Ecto neural progenitor cell (in vitro differentiated cells): Measurements from ENCODE around the gene EVC2.

Experiments
- DNase-seq: peaks from one replicate; pipeline ENCODE4 v3.0.0-alpha.2; 2018; ENCODE audit warnings: low spot score

The EVC2 gene

DNA sequence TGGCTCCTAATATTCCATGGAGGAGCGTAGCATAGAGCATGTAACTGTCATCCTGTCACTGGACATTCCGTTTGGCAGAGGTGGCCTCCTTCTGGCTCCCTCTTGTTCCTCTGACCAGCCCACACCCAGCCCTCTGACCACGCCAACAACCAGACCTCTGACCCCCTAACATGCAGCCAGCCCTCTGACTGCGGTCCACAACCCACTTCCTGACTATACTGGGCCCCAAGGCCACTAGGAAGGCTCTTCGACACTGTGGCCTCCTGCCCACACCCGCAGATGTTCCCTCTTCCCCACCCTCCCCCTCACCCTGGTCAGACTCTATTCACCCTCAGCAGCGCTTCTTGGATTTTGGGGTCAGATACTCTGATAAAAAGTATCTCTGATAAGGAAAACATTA is 141.4 kb downstream of the EVC2 start:
- DNase-seq, result no peak

DNA sequence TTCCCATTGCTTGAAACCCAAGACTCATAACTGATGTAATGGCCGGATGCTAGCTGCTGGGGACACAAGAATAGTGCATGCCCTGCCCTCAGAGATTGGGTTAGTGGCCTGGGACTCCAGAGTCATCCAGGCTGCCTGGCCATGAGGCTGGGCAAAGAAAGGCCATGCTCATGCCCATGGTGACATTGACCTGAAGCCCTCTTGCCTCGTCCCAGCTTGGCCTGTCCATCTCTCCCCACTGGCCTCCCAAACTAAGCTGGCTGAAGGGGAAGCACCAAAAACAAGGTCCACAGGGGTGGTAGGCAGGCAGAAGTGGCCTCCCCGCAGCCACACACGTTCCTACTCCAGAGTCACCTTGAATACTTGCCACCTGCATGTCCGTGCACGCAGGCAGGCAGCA is 141.8 kb downstream of the EVC2 start:
- no peak for DNase-seq

DNA sequence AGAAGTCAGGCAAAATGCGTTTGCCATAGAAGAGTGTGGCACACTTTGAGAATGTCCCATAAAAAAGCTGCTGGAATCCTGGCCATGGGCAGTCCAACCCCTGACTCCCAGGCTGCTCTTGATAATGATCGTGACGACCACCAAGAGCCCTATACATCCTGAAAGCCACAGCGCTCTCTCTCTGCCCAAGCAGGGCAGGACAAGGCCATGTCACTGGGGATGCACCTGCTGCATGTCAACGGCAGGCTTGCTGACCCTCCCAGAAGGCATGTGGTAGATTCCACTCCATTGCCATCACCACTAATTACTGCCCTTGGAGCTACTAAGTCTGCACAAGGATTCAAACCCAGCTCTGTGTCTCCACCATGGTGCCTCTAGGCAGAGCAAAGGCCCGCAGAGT is 144.5 kb downstream of the EVC2 start:
- DNase-seq, result peak; percentile 22

DNA sequence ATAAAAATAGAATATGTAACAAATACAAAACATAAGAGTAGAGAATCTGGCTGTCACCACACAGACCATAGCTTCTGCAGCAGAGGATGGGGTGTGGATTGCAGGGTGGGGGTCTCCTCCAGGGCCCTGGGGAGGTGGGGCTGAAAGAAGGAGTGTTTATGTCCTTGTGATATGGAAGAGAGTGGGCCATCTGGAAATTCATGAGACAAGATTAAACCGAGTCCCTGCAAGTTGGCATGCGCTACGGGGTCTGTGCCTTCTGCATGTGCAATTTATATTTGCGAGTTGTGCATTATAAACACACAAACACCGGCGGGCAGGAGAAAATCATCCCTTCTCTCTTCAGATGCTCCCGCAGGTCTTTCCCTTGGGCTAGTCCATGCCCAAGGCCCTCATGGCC is 145.9 kb downstream of the EVC2 start:
- DNase-seq, result peak; percentile 21

DNA sequence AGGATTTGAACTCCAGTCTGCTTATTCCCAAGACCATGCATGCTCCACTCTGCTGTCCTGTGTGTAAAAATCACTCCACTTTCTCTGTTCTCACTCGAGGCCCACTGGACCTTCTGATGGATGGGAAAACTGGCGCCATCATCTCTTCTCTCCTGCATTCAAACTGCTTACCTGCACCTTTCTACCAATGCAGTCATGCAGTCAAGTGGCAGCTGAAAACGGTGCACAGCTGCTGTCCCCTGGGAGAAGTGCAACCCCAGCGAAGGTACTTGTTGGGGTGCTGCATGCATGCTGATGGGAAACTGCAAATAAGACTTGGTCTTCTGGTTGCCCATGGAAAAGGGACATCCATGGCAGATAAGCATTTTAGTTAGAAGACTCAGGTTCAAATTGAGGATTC is 147.1 kb downstream of the EVC2 start:
- peak; percentile 15 for DNase-seq

DNA sequence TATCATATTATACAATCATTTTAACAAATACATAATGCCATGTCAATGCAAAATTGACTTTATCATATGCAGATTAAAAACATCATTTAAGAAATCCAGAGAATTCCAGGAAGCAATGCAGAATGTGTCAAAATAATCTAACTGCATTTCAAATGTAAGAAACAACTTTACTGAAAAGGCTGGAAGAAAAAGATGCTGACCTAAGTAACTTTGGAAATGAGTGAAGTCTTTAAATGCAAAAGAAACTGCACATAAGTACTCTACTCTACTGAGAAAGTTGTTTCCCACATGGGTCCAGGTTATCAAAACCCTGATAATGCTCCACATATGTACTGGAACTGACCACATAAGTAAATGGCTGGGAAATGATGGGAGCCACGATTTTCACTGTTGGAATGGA is 149.9 kb downstream of the EVC2 start:
- no peak for DNase-seq

DNA sequence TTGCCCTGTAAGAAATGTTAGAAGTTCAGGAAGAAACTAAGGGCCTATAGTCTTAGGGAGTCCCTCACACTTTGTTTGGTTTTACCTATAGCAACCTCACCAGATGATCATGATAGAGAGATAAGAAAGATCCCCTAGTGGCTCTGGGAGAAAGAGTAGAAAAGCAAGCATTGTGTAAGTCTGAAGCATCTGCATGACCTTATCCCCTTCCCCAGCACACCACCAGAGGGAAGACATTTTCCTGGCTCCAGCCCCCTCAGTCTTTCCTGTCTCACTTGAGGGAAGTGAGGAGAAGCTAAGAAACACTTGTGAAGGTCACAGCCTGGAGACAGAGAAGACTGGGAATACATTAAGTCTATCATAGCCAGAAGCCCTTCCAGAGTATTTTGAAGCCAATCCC is 154.0 kb downstream of the EVC2 start:
- DNase-seq, result peak; percentile 38

DNA sequence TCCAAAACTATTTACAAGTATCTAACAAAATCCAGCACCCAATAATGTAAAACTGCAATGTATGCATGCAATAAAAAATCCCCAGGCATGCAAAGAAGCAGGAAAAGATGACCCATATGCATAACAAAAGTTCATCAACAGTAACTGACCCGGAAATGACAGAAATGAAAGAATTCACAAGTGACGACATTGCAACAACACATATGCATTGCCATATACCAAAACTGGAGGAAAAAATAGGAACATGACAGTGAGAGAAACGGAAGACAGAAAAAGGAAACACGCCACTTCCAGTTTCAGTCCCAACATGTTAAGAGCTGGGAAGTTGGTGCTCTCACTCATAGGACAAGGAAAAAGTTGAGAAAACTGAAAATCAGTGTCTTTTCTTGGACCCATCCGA is 154.6 kb downstream of the EVC2 start:
- DNase-seq, result no peak

DNA sequence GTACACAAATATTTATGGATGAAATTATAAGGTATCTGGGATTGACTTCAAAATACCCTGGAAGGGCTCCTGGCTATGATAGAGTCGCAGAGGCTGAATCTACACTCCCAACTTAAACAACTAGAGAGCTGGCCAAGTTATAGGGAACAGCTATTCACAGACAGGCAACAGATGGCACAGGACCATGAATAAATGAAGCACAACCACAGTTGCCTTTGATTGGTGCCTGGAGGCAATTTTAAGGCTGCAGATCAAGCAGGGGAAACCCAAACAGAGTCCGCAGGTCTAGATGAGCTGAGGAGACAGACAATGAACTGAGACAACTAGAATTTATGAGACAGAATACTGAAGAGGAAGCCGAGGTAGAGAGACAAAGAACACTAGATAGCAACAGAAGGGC is 155.9 kb downstream of the EVC2 start:
- no peak for DNase-seq

DNA sequence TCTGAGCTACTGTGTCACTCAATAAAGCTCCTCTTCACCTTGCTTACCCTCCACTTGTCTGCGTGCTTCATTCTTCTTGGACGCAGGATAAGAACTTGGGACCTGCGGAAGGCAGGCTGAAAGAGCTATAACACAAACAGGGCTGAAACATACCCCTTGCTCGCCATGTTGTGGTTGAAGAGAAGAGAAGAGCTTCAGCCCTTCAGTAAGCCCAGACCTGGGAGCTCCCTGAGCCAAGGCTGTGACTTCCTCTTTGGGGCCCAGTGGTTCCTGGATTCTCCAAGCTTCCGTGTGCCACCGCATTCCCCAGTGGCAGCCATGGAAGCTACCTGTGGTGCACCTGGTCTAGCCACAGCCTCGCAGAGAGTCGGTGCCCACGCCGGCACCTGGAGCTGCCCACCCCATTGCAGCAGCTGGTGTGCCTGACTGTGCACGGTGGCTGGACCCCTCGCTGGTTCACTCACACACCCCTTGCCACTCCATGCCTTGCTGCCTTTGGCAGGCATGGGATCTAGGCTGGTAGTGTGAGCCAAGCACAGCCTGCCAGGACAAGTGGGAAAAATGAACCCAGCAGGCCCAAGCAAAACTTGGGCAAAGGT is 160.6 kb downstream of the EVC2 start:
- DNase-seq, result no peak

DNA sequence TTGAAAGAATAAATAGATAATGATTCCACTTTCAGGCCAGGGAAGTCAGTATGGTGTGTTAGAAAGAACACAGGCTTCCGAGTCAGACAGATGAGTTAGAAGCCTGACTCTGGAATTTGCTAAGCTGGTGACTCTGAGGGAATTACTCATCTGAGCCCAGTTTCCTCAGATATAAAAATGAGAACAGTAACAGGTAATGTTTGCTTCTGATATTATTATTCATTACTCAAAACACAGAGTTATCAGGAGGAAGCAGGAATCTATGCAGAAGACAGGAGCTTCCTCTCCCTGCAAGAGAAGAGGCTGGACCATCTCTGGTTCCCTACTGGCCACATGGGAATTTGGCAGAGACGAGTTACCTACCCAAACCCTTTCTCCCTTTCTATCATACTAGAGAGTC is 163.1 kb downstream of the EVC2 start:
- no peak for DNase-seq

DNA sequence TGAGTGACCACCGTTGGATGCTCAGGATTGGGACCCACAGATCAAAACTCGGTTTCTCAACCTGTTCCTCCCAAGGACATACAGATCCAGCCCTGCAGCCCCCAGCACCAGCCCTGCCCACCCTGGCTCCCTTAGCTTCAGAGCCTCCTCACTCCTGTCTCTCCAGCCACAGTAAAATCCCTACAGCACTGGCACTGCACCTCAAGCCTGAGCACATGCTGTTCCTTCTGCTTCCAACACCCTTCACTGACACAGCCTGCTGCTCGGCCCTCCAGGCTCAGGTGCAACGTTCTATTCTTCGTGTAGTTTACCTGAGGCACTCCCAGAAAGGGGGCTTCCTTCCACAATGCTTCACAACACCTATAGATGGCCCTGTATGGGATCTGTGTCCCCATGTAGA is 163.6 kb downstream of the EVC2 start:
- DNase-seq, result no peak

DNA sequence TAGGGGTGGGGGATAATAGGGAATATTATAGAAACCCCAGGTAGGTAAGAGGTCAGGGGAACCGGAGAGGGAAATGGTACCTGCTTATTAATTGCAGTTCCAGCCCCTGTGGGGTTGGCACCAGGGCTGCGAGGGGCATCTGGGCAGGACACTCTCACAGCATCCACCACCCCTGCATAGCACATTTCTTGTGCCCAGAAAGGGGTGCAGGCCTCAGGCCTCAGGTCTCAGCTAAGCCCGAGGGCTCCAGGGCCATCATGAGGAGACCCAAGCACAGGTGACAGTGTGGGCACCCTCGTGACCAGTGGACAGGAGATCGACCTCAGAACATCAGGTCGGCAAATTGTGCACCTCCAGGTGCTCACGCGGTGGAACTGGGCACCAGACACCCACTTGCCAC is 164.7 kb downstream of the EVC2 start:
- no peak for DNase-seq

DNA sequence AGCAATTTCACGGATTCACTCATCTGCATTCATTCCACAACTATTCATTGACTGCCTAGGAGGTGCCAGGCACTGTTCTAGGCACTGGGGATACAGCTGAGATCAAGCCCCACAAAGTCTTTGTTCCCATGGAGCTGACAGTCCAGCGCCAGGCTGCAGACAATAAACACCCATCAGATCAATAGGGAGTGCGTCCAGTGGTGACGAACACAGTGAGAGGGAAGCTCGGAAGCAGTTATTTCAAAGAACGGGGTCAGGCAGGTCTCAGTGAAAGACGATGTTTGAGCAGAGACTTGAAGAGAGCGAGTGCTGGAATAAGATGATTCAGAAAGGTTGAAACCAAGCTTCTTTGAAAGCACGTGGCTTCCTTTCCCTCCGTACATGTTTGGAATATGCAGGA is 167.2 kb downstream of the EVC2 start:
- no peak for DNase-seq

DNA sequence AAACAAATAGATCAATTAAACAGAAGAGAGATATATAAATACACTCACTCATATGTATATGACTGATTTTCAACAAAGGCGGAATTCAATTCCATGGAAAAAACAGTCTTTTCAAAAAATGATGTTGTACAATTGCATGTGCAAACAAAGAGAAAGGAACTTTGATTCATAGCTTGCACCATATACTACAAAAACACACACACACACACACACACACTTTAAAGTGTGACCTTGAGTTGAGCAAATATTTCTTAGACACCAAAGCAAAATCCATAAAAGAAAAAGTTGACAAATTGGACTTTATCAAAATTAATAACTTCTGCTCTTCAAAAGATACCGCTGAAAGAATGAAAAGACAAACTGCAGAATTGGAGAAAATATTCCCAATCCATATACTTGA is 168.8 kb downstream of the EVC2 start:
- DNase-seq, result no peak

DNA sequence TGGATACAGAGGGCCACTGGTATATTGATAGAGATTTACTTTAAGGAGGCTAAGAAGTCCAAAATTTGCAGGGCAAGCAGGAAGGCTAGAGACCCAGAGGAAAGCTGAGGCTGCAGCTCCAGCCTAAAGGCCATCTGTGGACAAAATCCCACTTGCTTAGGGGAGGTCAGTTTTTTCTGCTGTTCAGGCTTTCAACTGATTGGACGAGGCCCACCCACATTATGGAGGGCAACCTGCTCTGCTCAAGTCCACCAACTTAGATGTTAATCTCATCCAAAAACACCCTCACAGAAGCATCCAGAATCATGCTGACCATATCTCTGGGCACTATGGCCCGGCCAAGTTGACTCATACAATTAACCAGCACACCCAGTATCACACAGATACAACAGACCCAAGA is 176.3 kb downstream of the EVC2 start:
- no peak for DNase-seq

DNA sequence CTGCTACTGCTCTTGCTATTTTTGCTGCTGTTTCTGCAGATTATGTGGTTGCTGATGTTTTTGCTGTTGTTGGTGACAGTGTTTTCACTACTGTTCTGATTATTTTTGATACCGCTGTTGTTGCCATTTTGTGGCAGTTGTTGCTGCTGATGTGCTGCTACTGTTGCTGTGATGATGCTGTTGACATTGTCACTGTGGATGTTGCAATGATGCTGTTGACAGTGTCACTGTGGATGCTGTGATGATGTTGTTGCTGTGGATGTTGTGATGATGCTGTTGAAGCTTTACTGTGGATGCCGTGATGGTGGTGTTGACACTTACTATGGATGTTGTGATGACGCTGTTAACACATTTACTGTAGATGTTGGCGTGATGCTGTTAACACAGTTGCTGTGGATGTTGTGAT is 180.3 kb downstream of the EVC2 start:
- DNase-seq, result no peak

DNA sequence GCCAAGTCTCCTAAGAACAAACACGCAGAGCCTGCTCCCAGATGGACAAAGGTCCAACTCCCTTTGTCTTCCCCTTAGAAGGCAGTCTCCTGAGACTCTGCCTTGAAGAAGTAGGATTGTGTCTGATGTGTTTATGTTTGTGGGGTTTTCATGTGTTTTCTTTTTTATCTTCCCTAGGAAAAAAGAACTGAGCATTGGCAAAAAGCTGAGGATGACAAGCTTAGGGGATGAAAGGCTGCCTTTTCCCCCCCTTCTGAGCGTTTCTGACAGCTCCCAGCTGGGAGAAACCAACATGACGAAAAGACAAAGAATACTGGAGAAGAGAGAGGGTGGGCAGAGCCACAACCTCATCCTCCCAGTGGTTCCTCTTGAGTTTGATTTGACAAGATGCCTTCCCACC is 181.1 kb downstream of the EVC2 start:
- no peak for DNase-seq

DNA sequence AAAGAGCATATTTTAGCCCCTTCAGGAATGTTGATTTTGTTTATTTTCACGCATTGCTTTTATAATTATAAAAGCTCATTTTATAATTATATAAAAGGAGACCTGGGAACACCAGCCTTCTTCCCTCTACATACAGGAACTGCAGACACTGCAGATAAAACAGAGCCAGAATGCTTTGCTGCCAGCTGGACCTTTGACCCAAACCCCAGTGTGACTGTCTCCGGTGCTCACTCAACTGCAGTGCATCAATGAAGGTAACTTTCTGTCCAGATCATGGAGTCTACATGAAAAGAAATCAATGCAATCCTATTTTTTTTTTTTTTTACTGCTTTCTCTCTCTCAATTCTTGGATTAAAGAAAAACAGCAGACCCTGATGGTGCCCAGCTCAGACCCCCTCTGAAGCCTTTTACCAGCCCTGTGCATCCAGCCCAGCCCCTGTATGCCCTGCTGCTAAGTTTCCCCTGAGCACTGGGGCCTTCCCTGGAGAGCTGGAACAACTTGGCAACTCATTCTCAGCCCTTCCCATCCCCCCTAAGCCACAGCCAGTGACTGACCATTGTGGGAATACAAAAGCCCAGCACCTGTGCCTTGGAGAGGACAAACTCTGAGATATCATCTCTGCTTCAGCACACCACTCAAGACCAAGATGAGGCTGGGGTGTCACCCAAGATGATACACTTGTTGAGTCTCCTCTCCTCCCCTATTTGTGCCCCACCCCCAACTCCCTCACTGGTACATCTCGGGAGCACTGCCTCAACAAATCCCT is 182.1 kb downstream of the EVC2 start:
- no peak for DNase-seq

DNA sequence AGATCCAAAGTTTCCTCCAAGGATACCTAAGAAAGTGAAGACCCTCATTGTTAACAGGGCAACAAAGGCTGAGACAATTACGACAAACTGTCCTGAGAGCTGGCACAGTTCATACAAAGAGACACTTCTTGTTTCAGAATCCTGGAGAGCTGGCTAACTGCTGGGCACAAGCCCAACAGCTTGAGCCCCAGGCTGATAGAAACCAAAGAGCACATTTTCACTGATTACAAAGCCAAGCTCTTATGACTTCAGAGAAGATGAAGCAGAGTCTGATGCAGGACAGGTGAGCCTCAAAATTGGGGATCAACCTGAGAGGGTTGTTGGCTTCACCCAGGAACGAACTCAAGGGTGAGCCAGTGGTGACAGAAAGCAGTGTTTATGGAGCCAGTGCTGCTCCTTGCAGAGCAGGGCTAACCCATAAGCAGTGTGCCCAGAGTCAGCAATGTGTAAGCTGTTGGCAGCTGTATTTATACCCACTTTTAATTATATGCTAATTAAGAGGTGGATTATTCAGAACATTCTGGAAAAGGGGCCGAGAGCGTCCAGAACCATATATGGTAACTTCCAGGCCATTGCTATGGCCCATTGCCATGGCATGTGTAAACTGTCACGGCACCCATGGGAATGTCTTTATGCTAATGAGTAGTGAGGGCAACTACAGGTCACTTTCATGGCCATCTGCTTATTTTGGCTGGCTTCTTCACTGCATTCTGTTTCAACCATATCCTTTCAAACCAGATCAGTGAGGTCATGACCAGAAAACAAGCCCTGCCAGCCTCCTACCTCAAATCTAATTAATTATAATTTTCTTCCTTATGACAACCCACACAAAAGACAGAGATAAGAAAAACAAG is 183.7 kb downstream of the EVC2 start:
- DNase-seq, result no peak

DNA sequence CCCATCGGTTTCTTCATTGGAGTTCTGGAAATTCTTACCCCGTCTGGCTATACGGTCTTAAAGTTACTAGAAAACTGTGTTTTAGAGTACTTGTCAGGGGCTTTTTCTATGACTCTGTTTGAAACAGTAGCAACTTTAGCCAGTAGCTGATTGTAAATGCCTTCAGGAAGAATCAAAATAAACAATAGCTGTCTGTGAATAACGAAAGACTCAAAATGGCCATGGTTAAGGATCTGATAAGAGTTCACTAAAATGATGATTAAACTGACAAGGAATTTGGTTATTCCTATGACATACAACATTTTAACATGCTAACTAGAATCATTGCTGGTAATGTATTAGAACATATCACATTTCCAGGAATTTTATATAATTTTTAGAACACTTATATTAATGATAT is 191.0 kb downstream of the EVC2 start:
- no peak for DNase-seq

DNA sequence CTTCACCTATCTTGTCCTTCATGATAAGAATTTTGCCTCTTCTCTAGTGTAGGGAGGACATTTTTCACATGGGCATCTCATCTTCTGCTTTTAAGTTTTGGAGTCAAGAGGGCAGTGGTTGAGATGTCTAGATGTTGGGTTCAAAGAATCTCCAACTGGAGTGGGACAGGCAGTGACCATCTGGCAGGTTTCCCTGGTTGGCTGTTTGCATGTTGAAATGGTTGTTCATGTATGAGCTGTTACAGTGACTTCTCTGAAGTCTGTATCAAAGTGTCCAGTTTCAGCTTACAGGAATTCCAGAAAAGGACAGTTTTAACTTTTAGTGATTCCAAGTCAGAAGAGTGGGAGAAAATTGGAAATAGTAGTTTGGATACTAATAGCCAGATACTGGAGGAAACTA is 192.7 kb downstream of the EVC2 start:
- no peak for DNase-seq
